Measurements from ENCODE around the gene SRP54.

SRP54 gene

GRCh38 chr14:34964977-34965764, 17.6 kb upstream of the SRP54 start:
- no peak overlapping the region for H3K9ac ChIP-seq (ENCODE audit: low read length)
- no peak overlapping the region for H3K56ac ChIP-seq (ENCODE audit: low read length)
- H3K4ac ChIP-seq (ENCODE audit: low read depth, low read length) = no peak overlapping the region
- H3K79me1 ChIP-seq (ENCODE audit: low read length) = no peaks in the 10 kb centered on the region
- H2AK5ac ChIP-seq (ENCODE audit: low read length) = no peak overlapping the region
- no peak overlapping the region for H4K5ac ChIP-seq (ENCODE audit: low read length)
- no peak overlapping the region for H2BK15ac ChIP-seq (replicated peaks; ENCODE audit: low read depth)
- H2BK5ac ChIP-seq (ENCODE audit: low read length) = no peak overlapping the region
- no peaks in the 10 kb centered on the region for H3K27me3 ChIP-seq (ENCODE audit: insufficient read depth, low read length, poor library complexity)
- no peaks in the 10 kb centered on the region for H3K36me3 ChIP-seq (ENCODE audit: control insufficient read depth, insufficient read depth, low read length)
- no peak overlapping the region for H3K27ac ChIP-seq (ENCODE audit: low read depth, low read length)
- H3K79me2 ChIP-seq (ENCODE audit: control insufficient read depth, insufficient read depth, low read length) = no peaks in the 10 kb centered on the region
- no peaks in the 10 kb centered on the region for H3K4me1 ChIP-seq (ENCODE audit: control insufficient read depth, low read depth, low read length)
- no peak overlapping the region for H3K4me2 ChIP-seq (ENCODE audit: low read length)
- WGBS (ENCODE audit: extremely low coverage, insufficient coverage, low lambda C conversion rate) = no CpG with 5 or more reads among the region's 2 CpGs
- DNase-seq = no peak
- H4K8ac ChIP-seq (ENCODE audit: low read depth, low read length) = no peak overlapping the region
- no peak overlapping the region for H3K4me3 ChIP-seq (ENCODE audit: low read length)
- no peak overlapping the region for H3K23ac ChIP-seq (ENCODE audit: low read length)
- no peak overlapping the region for H2BK120ac ChIP-seq (ENCODE audit: low read depth, low read length)
- H3K18ac ChIP-seq (ENCODE audit: low read length) = no peak overlapping the region

- no peaks in the 10 kb centered on the region for H3K27me3 ChIP-seq (ENCODE audit: insufficient read depth, low read length, poor library complexity)
- H3K56ac ChIP-seq (ENCODE audit: low read length) = no peak overlapping the region
- no peaks in the 10 kb centered on the region for H3K36me3 ChIP-seq (ENCODE audit: control insufficient read depth, insufficient read depth, low read length)
- H3K23ac ChIP-seq (ENCODE audit: low read length) = no peak overlapping the region
- no peak overlapping the region for H3K9ac ChIP-seq (ENCODE audit: low read length)
- WGBS (ENCODE audit: extremely low coverage, insufficient coverage, low lambda C conversion rate) = no CpG with 5 or more reads among the region's 4 CpGs
- no peak for DNase-seq
- no peak overlapping the region for H2BK5ac ChIP-seq (ENCODE audit: low read length)
- H4K5ac ChIP-seq (ENCODE audit: low read length) = no peak overlapping the region
- H3K4me3 ChIP-seq (ENCODE audit: low read length) = no peak overlapping the region
- H3K4me2 ChIP-seq (ENCODE audit: low read length) = no peak overlapping the region
- H3K79me2 ChIP-seq (ENCODE audit: control insufficient read depth, insufficient read depth, low read length) = no peaks in the 10 kb centered on the region
- H4K8ac ChIP-seq (ENCODE audit: low read depth, low read length) = no peak overlapping the region
- H3K4me1 ChIP-seq (ENCODE audit: control insufficient read depth, low read depth, low read length) = no peaks in the 10 kb centered on the region
- no peaks in the 10 kb centered on the region for H3K79me1 ChIP-seq (ENCODE audit: low read length)
- no peak overlapping the region for H3K27ac ChIP-seq (ENCODE audit: low read depth, low read length)
- no peak overlapping the region for H2BK120ac ChIP-seq (ENCODE audit: low read depth, low read length)
- H2BK15ac ChIP-seq (replicated peaks; ENCODE audit: low read depth) = no peak overlapping the region
- no peak overlapping the region for H2AK5ac ChIP-seq (ENCODE audit: low read length)
- no peak overlapping the region for H3K4ac ChIP-seq (ENCODE audit: low read depth, low read length)
- no peak overlapping the region for H3K18ac ChIP-seq (ENCODE audit: low read length)
Observed at GRCh38 chr14:34965912-34966311, 16.9 kb upstream of the SRP54 start.

GRCh38 chr14:34966413-34966812, 16.4 kb upstream of the SRP54 start:
- Histone ChIP-seq H3K4me1 (ENCODE audit: control insufficient read depth, low read depth, low read length) (no peaks in the 10 kb centered on the region), H3K27ac (ENCODE audit: low read depth, low read length) (no peak overlapping the region), H3K36me3 (ENCODE audit: control insufficient read depth, insufficient read depth, low read length) (no peaks in the 10 kb centered on the region), H3K79me1 (ENCODE audit: low read length) (no peaks in the 10 kb centered on the region), H3K4ac (ENCODE audit: low read depth, low read length) (no peak overlapping the region), H3K4me3 (ENCODE audit: low read length) (no peak overlapping the region), H4K8ac (ENCODE audit: low read depth, low read length) (no peak overlapping the region), H3K79me2 (ENCODE audit: control insufficient read depth, insufficient read depth, low read length) (no peaks in the 10 kb centered on the region), H3K18ac (ENCODE audit: low read length) (no peak overlapping the region), H2AK5ac (ENCODE audit: low read length) (no peak overlapping the region), H2BK120ac (ENCODE audit: low read depth, low read length) (no peak overlapping the region), H3K23ac (ENCODE audit: low read length) (no peak overlapping the region), H2BK5ac (ENCODE audit: low read length) (no peak overlapping the region), H3K27me3 (ENCODE audit: insufficient read depth, low read length, poor library complexity) (no peaks in the 10 kb centered on the region), H4K5ac (ENCODE audit: low read length) (no peak overlapping the region), H3K4me2 (ENCODE audit: low read length) (no peak overlapping the region), H3K9ac (ENCODE audit: low read length) (no peak overlapping the region), H3K56ac (ENCODE audit: low read length) (no peak overlapping the region), H2BK15ac (replicated peaks; ENCODE audit: low read depth) (no peak overlapping the region)
- DNase-seq = no peak
- WGBS (ENCODE audit: extremely low coverage, insufficient coverage, low lambda C conversion rate) = no CpG with 5 or more reads among the region's 3 CpGs

GRCh38 chr14:34970665-34971064, 12.1 kb upstream of the SRP54 start:
- no peaks in the 10 kb centered on the region for H3K36me3 ChIP-seq (ENCODE audit: control insufficient read depth, insufficient read depth, low read length)
- H3K4me1 ChIP-seq (ENCODE audit: control insufficient read depth, low read depth, low read length) = no peaks in the 10 kb centered on the region
- no peaks in the 10 kb centered on the region for H3K79me1 ChIP-seq (ENCODE audit: low read length)
- no peak for DNase-seq
- no peak overlapping the region for H3K18ac ChIP-seq (ENCODE audit: low read length)
- no peak overlapping the region for H2BK15ac ChIP-seq (replicated peaks; ENCODE audit: low read depth)
- H3K9ac ChIP-seq (ENCODE audit: low read length) = no peak overlapping the region
- no peak overlapping the region for H2BK5ac ChIP-seq (ENCODE audit: low read length)
- no peak overlapping the region for H2AK5ac ChIP-seq (ENCODE audit: low read length)
- H2BK120ac ChIP-seq (ENCODE audit: low read depth, low read length) = no peak overlapping the region
- H3K23ac ChIP-seq (ENCODE audit: low read length) = no peak overlapping the region
- H4K5ac ChIP-seq (ENCODE audit: low read length) = no peak overlapping the region
- no peak overlapping the region for H3K56ac ChIP-seq (ENCODE audit: low read length)
- WGBS (ENCODE audit: extremely low coverage, insufficient coverage, low lambda C conversion rate) = no CpG with 5 or more reads among the region's 1 CpG
- H3K4ac ChIP-seq (ENCODE audit: low read depth, low read length) = no peak overlapping the region
- H3K4me3 ChIP-seq (ENCODE audit: low read length) = no peak overlapping the region
- H3K27ac ChIP-seq (ENCODE audit: low read depth, low read length) = no peak overlapping the region
- no peak overlapping the region for H3K4me2 ChIP-seq (ENCODE audit: low read length)
- no peak overlapping the region for H4K8ac ChIP-seq (ENCODE audit: low read depth, low read length)
- no peaks in the 10 kb centered on the region for H3K27me3 ChIP-seq (ENCODE audit: insufficient read depth, low read length, poor library complexity)
- no peaks in the 10 kb centered on the region for H3K79me2 ChIP-seq (ENCODE audit: control insufficient read depth, insufficient read depth, low read length)

- H3K79me1 ChIP-seq (ENCODE audit: low read length) = peaks cover 2% of the 10 kb centered on the region
- no peak overlapping the region for H2BK120ac ChIP-seq (ENCODE audit: low read depth, low read length)
- no peak overlapping the region for H3K27ac ChIP-seq (ENCODE audit: low read depth, low read length)
- H3K4me1 ChIP-seq (ENCODE audit: control insufficient read depth, low read depth, low read length) = no peaks in the 10 kb centered on the region
- no peak overlapping the region for H2BK15ac ChIP-seq (replicated peaks; ENCODE audit: low read depth)
- H3K9ac ChIP-seq (ENCODE audit: low read length) = no peak overlapping the region
- H2BK5ac ChIP-seq (ENCODE audit: low read length) = no peak overlapping the region
- H3K4me3 ChIP-seq (ENCODE audit: low read length) = no peak overlapping the region
- no peaks in the 10 kb centered on the region for H3K27me3 ChIP-seq (ENCODE audit: insufficient read depth, low read length, poor library complexity)
- DNase-seq = no peak
- no peak overlapping the region for H4K8ac ChIP-seq (ENCODE audit: low read depth, low read length)
- H3K56ac ChIP-seq (ENCODE audit: low read length) = no peak overlapping the region
- no peaks in the 10 kb centered on the region for H3K79me2 ChIP-seq (ENCODE audit: control insufficient read depth, insufficient read depth, low read length)
- H3K4me2 ChIP-seq (ENCODE audit: low read length) = no peak overlapping the region
- no peak overlapping the region for H3K18ac ChIP-seq (ENCODE audit: low read length)
- H3K4ac ChIP-seq (ENCODE audit: low read depth, low read length) = no peak overlapping the region
- H2AK5ac ChIP-seq (ENCODE audit: low read length) = no peak overlapping the region
- H4K5ac ChIP-seq (ENCODE audit: low read length) = no peak overlapping the region
- H3K23ac ChIP-seq (ENCODE audit: low read length) = no peak overlapping the region
- H3K36me3 ChIP-seq (ENCODE audit: control insufficient read depth, insufficient read depth, low read length) = no peaks in the 10 kb centered on the region
Observed at GRCh38 chr14:34971381-34971780, 11.4 kb upstream of the SRP54 start.

- Histone ChIP-seq H4K5ac (ENCODE audit: low read length) (no peak overlapping the region), H3K9ac (ENCODE audit: low read length) (no peak overlapping the region), H4K8ac (ENCODE audit: low read depth, low read length) (no peak overlapping the region), H2AK5ac (ENCODE audit: low read length) (no peak overlapping the region), H3K23ac (ENCODE audit: low read length) (no peak overlapping the region), H3K36me3 (ENCODE audit: control insufficient read depth, insufficient read depth, low read length) (no peaks in the 10 kb centered on the region), H3K4me1 (ENCODE audit: control insufficient read depth, low read depth, low read length) (no peaks in the 10 kb centered on the region), H3K4me3 (ENCODE audit: low read length) (no peak overlapping the region), H2BK15ac (replicated peaks; ENCODE audit: low read depth) (no peak overlapping the region), H3K4ac (ENCODE audit: low read depth, low read length) (no peak overlapping the region), H2BK5ac (ENCODE audit: low read length) (no peak overlapping the region), H2BK120ac (ENCODE audit: low read depth, low read length) (no peak overlapping the region), H3K4me2 (ENCODE audit: low read length) (no peak overlapping the region), H3K56ac (ENCODE audit: low read length) (no peak overlapping the region), H3K79me1 (ENCODE audit: low read length) (peaks cover 2% of the 10 kb centered on the region), H3K18ac (ENCODE audit: low read length) (no peak overlapping the region), H3K27ac (ENCODE audit: low read depth, low read length) (no peak overlapping the region), H3K79me2 (ENCODE audit: control insufficient read depth, insufficient read depth, low read length) (no peaks in the 10 kb centered on the region), H3K27me3 (ENCODE audit: insufficient read depth, low read length, poor library complexity) (no peaks in the 10 kb centered on the region)
- WGBS (ENCODE audit: extremely low coverage, insufficient coverage, low lambda C conversion rate) = no CpG with 5 or more reads among the region's 5 CpGs
- DNase-seq = no peak
Observed at GRCh38 chr14:34971801-34972200, 11.0 kb upstream of the SRP54 start.

All from mesendoderm (in vitro differentiated cells).